RWPE2 (cell line): ENCODE data around the gene XAGE3.
"Not testable (repeated sequence)": the region's sequence is repeated elsewhere in the genome, so short reads cannot be mapped to it uniquely, and the experiment has no call there.

Experiments used
- ATAC-seq: fragments of 200-7000 bp; cut with Tn5 transposase; 3 replicates; pipeline ENCODE4 v1.9.1; 2021; ENCODE audit warnings: low read depth
- DNase-seq: peaks from one replicate; pipeline ENCODE4 v3.0.0-alpha.2; 2020; ENCODE audit warnings: low spot score
- H3K27ac ChIP-seq: fragments of 450-650 bp; 2 replicates; pipeline ENCODE4 v1.5.1; 2017; ENCODE audit warnings: mild to moderate bottlenecking; ENCODE audit not compliant: poor library complexity, severe bottlenecking
- H3K27me3 ChIP-seq: fragments of 250-450 bp; sonication (Bioruptor Pico); 2 replicates; pipeline ENCODE4 v1.5.1; 2021; ENCODE audit warnings: mild to moderate bottlenecking, moderate library complexity; ENCODE audit not compliant: insufficient read depth, poor library complexity, severe bottlenecking
- H3K36me3 ChIP-seq: fragments of 250-450 bp; sonication (Bioruptor Pico); 2 replicates; pipeline ENCODE4 v1.5.1; 2020; ENCODE audit warnings: low read depth, mild to moderate bottlenecking, moderate library complexity
- H3K4me1 ChIP-seq: fragments of 250-450 bp; sonication (Bioruptor Pico); 2 replicates; pipeline ENCODE4 v1.5.1; 2021; ENCODE audit warnings: mild to moderate bottlenecking, moderate library complexity; ENCODE audit not compliant: insufficient read depth, poor library complexity, severe bottlenecking
- H3K4me3 ChIP-seq: fragments of 250-450 bp; sonication (Bioruptor Pico); 2 replicates; pipeline ENCODE4 v1.5.1; 2021; ENCODE audit warnings: mild to moderate bottlenecking, moderate library complexity; ENCODE audit not compliant: severe bottlenecking
- H3K9me3 ChIP-seq: fragments of 250-450 bp; sonication (Bioruptor Pico); 2 replicates; pipeline ENCODE4 v1.5.1; 2021; ENCODE audit warnings: mild to moderate bottlenecking, moderate library complexity; ENCODE audit not compliant: severe bottlenecking
- CTCF ChIP-seq: fragments of 450-650 bp; IDR thresholded peaks from one replicate; pipeline ENCODE4 v1.5.1; 2017; ENCODE audit warnings: mild to moderate bottlenecking, moderate library complexity; ENCODE audit not compliant: poor library complexity, severe bottlenecking

The XAGE3 gene

GRCh38 chrX:52888090-52888489 is 20.2 kb upstream of the XAGE3 start:
- H3K4me1 ChIP-seq, H3K9me3 ChIP-seq, H3K4me3 ChIP-seq, H3K36me3 ChIP-seq, ATAC-seq, H3K27ac ChIP-seq, H3K27me3 ChIP-seq, DNase-seq: not testable (repeated sequence)

GRCh38 chrX:52887459-52887858 is 19.6 kb upstream of the XAGE3 start:
- ATAC-seq, result not testable (repeated sequence)

GRCh38 chrX:52876386-52876785 is 8.5 kb upstream of the XAGE3 start:
- not testable (repeated sequence) for H3K4me1 ChIP-seq, DNase-seq, H3K36me3 ChIP-seq, H3K4me3 ChIP-seq, ATAC-seq, H3K27me3 ChIP-seq, H3K9me3 ChIP-seq, H3K27ac ChIP-seq

More at GRCh38 chrX:52887459-52887858, 19.6 kb upstream of the XAGE3 start:
- H3K4me3 ChIP-seq, H3K36me3 ChIP-seq, DNase-seq, H3K27ac ChIP-seq, H3K27me3 ChIP-seq, H3K9me3 ChIP-seq, H3K4me1 ChIP-seq: not testable (repeated sequence)

- H3K4me1 ChIP-seq, H3K27ac ChIP-seq, H3K27me3 ChIP-seq, H3K9me3 ChIP-seq, H3K4me3 ChIP-seq, H3K36me3 ChIP-seq, ATAC-seq, DNase-seq: not testable (repeated sequence)
Measured at GRCh38 chrX:52875436-52875835, 7.6 kb upstream of the XAGE3 start.

- ATAC-seq, result no peak
- no peak overlapping the region for H3K27ac ChIP-seq
- no peaks in the 10 kb centered on the region for H3K36me3 ChIP-seq
- no peaks in the 10 kb centered on the region for H3K9me3 ChIP-seq
- no peak for TF ChIP-seq CTCF
- no peaks in the 10 kb centered on the region for H3K4me1 ChIP-seq
- H3K4me3 ChIP-seq, result no peak overlapping the region
- H3K27me3 ChIP-seq, result no peaks in the 10 kb centered on the region
- DNase-seq, result no peak
Measured at GRCh38 chrX:52874661-52875060, 6.8 kb upstream of the XAGE3 start.

GRCh38 chrX:52873825-52874224 is 5.9 kb upstream of the XAGE3 start:
- not testable (repeated sequence) for H3K4me3 ChIP-seq, DNase-seq

GRCh38 chrX:52870046-52870445 is 2.2 kb upstream of the XAGE3 start:
- no peaks in the 10 kb centered on the region for H3K4me1 ChIP-seq
- H3K27me3 ChIP-seq, result no peaks in the 10 kb centered on the region
- H3K4me3 ChIP-seq, result no peak overlapping the region
- no peak for TF ChIP-seq CTCF
- no peaks in the 10 kb centered on the region for H3K9me3 ChIP-seq
- H3K27ac ChIP-seq, result no peak overlapping the region
- ATAC-seq, result no peak
- no peak for DNase-seq
- H3K36me3 ChIP-seq, result no peaks in the 10 kb centered on the region

More at GRCh38 chrX:52873825-52874224, 5.9 kb upstream of the XAGE3 start:
- H3K36me3 ChIP-seq, H3K27ac ChIP-seq, ATAC-seq, H3K9me3 ChIP-seq, H3K4me1 ChIP-seq, H3K27me3 ChIP-seq: not testable (repeated sequence)
